Renal cortical epithelial cell (primary cell): ENCODE measurements around the gene MICAL2. TPM values are rescaled to one million over a fixed set of nuclear protein-coding genes. Genes with fewer than 3 reads are reported as not detected.

Source experiments
- DNase-seq: peaks from one replicate; pipeline ENCODE4 v3.0.0-alpha.2; 2011; ENCODE audit warnings: low read depth
- total RNA-seq: library from RNA; depleted of rRNA; stranded (reverse); fragments of >200 nt; gene quantifications from 2 replicates; pipeline ENCODE4 v1.2.3, GENCODE V29; 2014

Gene MICAL2
- total RNA-seq, 1 donor from 2014 or later, result 266 TPM

DNA sequence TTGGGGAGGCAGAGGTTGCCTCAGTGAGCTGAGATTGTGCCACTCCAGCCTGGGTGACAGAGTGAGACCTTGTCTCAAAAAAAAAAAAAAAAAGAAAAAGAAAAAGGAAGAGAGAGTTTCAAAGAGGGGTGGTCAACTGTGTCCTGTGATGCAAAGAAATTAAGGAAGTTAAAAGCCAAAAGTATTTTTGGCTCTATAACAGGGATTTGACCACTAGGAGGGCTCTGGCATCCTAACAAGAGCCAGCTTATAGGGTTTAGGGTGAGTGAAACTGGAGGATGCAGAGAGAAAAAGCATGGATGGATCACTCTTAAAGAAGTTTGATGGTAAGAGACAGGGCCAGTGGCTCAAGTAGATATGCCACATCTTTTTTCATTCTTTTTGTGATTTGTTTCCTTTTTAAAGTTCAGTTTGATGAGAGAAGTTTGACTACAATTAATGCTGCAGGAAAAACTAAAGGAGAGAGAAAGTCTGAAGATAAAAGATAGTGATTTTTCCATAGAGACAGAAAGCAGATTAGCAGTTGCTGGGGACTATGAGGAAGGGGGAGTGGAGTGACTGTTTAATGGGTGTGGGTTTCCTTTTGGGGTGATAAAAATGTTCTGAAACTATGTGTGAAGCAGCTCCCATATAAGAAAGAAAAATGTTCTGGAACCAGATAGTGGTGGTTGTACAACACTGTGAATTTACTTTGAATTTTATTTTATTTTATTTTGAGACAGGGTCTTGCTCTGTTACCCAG, 11.1 kb upstream of the MICAL2 start:
- no peak for DNase-seq

DNA sequence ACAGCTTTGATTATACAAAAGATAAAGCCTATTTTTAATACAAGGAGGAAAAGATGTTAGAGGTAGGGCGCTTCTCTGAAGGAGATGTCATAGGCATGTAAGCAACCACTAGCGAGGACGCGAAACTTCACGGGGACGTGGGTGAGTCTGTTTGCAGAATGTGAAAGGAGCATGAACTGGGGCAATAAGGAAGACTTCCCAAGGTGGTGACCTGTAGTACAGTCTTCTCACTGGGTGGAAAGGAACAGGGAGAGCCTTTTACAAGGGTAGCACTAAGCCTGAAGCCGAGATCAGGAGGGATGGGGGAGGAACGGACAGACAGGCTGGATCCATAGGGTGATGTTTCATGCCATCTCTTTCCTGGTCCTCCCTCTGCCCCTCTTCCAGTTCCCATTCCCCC, 10.0 kb upstream of the MICAL2 start:
- DNase-seq, result no peak

DNA sequence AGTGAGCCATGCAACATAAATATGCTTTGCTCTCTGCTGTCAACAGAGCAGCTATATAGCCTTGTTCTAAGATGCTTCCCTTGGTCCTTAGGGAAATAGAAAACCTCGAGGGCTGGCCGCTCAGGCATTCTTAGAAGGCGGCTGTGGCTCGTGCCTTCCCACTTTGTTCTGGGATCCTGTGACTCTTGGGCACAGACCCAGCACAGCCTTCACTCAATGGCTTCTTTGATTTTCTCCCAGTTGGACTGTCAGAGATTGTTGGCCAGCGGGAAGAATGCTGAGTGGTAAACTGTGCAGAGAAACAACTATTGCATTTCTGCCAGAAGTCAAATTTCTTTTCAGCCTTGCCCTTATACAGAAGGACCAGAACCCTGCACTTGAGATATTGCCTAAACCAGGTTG, 9.5 kb upstream of the MICAL2 start:
- no peak for DNase-seq

DNA sequence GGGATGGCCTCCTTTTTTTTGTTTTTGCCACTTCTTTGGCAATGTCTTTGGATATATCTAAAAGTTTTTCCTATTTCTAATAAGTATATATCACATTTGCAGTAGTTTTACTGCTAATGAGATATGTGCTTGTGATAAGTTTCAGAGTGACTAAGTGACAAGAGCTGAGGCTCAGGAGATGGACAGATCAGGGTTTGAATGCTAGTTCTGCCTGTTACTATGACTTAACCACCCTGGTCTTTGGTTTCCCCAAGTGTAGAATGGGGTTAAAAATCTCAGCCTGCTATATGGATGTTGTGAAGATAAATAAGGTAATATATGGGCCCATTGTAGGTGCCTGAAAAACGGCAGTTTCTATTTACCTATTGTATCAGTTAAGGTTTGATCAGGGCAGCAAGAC, 9.1 kb upstream of the MICAL2 start:
- DNase-seq, result no peak

DNA sequence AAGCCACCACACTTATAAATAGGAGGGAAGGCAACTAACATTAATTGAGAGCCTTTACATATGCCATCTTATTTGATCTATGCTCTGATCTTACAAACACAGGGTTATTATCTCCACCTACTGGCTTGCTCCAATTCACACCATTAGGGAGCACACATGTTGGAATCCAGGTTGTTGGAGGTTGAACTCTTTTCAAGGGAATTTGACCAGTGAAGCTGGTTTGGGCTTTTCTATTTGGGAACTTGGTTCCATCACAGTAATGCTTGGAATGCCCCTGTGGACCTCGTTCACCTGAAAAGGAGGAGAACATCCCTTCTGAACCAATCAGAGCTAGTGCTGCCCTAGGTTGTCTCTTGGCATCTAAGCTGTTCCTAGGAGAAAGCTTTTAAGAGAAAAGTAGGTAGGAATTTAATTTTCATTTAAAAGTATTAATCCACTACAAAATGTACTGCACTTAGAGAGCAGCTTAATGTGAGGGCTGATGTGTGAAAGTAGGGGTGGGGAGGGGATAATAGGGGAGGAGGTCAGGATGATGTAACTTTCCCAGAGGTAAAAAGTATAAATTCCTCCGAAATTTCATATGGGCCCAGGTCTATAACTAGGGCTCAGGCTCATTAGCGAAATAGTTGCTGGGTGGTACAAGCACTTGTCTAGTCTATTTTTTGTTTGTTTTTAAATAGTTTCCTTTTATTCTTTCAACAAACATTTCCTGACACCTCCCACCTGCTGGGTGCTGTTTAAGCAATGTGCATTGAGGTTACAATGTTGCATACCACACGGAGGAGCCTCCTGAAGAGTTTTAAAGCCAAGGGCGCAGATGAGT, 7.6 kb upstream of the MICAL2 start:
- peak; percentile 47 for DNase-seq

DNA sequence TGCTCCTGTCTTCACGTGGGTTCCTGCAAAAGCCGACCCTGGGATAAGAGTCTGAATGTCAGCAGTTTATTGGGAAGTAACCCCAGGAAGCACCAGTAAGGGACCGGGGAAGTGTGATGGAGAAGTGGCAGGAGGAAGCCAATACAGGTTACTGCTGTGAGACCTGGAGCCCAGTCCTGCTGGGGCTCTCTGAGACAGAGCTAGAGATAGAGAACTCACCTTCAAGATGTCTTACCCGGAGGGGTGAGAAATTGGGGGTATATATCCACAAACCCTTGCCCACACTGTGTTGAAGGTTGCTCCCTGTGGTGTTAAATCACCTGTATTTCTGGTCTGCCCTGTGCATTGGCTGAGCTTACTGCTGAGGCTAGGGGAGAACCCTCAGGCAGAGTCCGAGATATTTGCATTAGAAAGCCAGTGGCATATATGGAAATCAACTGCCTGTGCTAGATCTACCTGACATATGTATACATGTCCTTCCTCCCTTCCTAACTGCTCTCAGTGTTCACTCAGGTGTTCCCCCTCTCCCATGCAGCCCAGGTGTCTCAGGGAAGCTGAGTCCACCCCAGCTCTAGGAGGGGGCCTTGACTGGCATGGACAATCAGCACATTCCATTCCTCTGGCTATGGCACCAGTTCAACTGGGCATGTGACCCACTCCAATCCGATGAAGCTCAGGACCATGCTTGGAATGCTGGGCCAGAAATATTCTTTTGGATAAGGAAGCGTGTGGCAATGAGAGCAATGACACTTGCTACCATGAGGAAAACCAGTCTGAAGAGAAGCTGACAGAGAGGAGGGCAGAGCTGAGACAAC, 6.8 kb upstream of the MICAL2 start:
- DNase-seq, result peak; percentile 50

DNA sequence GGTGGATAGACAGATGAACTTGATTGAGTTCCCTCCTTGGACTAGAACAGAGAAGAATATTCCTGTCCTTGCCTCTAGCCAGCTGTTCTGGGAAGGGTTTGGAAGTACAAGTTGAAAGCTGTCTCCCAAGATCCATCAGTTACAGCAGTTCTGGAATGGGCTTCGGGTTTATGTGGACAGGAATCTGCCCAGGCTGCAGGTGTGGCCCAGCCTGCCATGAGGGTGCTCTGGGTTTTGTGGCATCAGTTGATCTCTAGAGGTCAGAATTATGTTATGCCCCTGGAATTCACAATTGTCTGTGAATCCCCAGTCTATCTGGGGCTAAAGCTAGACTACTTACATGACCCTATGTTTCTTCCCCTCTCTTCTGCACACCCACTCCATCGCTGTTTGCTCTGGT, 4.9 kb upstream of the MICAL2 start:
- no peak for DNase-seq

DNA sequence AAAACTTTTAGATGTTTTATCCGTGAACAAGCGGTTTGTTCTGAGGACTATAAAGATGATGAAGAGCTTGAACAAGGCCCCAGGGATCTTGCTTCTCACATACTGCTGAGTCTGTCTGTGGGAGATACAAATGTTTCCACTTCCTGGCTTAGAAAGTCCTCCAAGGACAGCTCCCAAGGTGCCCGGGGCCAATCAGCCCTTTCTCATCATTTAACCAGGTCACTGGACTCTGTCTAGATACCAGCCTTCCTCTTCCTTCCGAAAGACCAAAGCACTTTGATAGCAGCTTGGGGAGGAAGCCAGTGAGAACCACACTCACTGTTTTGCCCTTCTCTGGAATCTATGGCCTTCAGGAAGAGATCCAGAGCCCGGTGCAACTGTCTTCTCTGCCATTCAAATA, 4.3 kb upstream of the MICAL2 start:
- no peak for DNase-seq

DNA sequence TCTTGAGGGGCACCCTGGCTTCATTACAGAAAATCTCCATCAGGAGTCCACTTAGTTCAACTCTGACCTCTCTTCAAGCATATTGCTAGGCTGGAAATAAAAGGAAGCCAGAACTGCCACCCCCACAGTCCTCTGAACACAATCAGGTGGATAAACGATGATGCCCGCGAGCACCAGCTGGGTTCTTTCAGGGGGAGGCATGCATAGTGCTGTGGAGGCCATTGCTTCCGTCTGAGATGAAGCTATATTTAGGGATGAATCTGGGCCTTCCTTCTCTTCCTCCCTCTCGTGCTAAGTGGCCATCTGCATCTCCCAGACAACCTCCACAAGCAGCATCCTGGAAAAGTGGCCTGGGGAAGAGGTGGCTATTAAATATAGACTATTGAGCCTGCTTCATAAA, 3.9 kb upstream of the MICAL2 start:
- no peak for DNase-seq

DNA sequence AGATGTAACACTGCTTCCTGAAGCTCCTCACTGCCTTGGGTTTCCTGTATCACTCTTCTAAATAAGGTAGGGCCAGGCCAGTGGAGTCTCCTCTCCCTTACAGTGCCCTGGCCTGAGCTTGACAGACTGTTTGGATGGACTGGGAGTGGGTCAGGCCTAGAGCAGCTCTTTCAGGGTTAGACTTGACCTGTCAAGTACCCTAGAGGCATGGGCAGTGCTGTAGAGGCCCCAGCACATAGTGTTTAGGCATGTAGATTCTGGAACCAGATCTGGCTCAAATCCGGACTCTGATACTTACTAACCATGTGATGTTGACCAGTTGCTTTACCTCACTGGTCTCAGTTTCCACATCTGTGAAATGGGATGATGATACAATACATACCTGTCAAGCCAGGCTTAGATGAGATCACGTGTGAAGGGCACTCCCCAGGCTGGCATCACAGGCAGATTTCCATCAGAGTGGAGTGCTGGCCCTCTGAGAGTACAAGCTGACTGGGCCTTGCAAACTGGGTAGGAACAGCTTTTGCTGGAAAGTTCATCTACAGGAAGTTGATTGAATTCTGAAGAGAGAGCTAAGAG, 1.4 kb upstream of the MICAL2 start:
- no peak for DNase-seq

DNA sequence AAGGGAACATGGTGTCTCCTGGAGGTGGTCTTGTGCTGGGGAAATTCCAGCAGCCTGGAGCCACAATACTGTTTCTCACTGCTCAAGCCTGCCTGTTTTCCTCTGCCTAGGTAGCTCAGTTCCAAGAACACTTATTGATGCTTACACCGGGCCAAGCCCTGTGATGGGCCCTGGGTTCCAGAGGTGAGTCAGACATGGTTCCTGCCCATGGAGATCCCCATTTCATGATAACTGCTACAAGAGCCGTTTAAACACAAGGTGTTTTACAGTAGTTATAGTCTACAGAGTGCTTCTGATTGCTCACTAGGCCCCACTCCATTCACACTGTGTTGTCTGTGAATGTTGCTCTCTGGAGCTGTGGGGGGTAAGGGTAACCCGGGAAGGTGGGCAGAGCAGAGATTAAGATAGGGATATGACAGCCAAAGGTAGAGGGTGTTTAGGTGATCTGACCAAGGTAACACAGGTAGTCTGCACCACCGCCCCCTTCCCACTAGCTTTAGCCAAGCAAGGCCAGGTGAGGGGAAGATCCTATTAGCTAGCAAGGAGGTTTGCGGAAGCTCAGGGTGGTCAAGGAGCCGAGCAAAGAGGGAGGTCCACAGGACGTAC, 696 bp upstream of the MICAL2 start:
- DNase-seq, result no peak

DNA sequence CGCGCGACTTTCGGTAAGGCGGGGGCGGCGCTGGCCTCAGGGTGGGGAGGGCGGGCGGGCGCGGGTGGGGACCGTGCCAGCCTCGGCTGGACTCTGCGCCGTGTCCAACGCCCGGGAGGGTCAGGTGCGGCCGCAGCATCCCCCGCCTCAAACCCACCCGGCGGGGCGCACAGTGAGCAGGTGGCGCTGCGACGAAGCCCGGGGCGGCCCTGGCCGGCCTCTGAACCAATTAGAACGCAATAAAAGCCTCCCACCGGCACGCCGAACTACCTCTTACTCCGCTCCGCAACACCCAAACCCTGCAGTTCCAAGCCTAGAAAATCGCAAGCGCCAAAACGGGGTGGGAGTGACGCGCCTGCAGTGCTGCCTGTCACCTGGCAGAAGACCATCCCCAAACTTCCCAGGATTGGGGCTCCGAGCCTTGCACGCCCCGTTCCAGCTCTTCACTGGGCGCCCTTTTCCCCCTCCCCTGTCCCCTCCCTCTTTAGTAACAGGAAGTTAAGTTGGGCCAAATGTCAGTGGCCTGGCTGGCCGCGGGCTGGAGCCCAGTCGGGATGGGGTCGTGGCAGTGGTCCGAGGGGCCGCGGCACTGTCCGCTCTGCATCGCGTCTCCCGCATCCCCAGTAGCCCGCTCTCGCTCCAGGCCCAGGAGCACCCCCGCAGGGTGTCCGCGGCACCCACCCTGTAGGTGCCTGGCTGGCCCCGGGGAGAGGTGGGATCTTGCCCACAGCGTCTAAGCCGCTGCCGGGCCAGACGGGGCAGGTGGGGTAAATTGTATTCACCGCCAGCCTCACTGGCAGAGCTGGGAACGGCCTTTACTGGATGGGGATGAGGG, 541 bp downstream of the MICAL2 start:
- no peak for DNase-seq

DNA sequence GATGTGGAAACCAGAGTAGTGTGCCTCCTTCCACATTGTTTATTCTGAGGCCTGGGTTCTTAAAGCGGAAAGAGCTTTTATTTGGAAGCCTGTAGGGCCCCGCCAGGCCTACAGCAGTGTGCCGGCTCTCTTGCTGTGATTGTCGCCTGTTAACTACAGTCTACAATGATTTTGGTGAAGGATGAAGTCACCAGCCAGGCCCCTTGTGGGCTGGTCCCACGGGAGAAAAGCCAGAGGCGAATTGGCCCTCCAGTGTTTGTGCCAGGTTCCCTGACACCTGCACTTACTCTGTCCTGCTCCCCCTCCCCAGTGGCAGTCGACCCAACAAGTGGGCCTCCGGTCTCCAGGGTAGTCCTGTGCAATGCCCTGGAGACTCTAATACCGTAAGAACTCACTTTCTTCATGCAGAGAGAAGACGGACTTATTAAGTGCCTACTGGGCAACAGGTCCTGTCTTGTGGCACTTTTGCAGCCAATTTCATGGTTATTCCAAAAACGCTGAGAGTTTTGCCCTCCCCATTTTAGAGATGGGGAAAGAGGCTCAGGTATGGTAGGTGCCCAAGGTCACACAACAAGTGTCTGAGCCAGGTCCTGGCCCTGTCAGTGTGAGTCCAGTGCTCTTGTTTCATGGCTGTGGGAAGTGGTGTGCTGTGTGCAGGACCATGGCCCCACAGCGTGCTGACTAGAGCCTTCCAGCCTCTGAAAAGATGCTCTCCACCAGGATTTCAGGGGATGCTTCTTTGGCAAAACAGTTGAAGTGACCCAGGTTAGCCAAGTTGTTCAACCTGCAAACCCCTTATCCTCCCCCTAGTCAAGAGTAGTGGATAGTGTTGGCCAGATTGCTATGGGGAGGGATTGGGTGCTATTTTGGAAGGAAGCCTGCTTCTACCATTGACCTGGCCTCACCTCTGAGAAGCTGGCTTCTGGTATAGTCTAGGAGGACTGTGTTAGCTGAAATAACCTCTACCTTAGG, 1.4 kb downstream of the MICAL2 start:
- DNase-seq, result no peak

DNA sequence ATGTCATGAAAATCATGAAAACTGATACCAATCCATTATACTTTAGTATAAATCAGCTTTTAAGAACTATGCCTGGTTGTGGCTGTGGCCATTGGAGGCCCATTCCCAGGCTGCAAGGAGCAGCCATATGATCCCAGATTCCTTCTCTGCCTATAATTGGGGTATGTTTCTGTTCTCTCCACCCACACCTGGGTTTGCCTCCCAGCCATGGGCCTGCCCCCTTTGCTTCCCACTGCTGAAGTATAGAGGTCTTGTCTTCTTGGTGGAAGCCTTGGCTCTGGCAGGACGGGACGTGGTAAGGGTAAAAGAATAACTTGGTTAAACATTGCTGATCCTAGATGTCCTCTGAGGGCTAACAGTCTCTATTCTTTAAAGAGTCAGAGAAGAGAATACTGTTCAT, 2.4 kb downstream of the MICAL2 start:
- peak; percentile 49 for DNase-seq

DNA sequence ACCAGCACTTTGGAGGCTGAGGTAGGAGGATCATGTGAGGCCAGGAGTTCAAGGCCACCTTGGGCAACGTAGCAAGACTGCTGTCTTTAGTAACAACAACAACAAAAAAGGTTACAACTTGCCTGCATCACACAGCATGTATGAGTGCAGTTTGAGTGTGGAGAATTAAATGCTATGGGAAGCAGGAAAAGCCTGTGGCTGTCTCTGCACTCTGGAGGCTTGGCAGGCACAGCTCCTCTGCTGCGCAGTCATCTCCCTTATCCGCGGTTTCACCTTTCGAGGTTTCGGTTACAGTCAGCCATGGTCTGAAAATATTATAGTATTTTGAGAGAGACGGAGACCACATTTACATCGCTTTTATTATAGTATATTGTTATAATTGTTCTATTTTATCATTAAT, 2.9 kb downstream of the MICAL2 start:
- DNase-seq, result no peak

DNA sequence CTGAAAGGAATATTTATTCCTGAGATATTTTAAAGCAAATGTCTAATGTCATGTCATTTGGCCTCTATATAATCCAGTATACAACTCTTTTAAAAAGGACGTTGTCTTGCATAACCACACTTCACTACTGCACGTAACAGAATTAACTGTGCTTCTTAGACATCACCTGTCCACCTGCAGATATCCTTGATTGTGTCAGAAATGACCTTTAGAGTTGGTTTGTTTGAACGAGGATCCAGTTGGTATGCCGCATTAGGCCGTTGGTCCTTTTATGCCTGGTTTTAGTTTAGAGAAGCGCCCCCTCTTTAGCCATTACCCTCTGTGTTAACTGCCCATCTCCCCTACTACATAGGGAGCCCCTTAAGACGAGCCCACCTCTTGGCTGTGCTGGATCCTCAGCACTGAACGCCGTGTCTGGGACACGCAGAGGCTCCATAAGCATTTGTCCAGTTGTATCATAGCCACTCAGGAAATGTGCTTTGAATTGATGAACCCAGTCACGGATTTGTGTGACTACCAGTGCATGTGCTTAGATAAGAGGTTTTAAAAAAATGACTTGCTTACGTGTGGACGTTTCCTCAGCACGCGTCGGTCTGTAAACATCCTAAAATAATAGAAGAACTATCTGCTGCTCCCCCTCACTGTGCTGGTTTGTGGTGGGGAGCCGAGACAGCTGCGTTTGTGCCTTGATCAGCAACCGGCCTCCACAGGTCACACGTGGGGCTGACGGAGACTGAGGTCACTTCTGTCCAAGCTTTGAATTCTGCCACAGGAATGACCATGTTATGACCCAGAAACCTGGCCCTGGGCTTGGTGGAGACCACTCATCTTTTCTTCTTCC, 4.0 kb downstream of the MICAL2 start:
- no peak for DNase-seq

DNA sequence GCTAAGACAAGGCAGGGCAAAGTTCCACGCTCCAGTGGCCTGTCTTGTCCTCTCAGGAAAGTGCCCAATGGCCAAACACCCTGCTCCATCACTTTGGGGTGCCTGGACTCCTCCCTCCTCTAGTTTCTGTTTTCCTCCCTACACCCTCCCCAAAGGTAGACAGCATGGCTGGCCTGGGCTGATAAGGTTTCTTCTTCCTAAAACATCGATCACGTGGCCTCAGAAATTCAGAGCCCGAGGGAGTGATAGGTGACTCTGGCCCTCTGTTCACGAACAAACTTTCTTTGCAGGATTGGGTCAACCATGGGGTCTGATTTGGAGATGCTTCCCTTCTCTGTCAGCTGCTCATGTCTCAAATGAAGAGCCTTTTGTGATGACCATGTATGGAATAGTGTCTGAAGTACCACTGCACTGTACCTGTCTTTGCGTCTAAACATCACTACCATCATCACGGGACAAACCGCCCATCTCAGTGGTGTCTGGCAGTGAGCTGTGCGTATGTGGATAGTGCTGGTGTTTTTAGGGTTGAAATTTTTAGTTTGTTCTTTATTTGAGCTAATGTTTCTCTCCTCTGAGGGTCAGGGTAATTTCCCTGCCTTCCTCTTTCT, 6.1 kb downstream of the MICAL2 start:
- DNase-seq, result no peak

DNA sequence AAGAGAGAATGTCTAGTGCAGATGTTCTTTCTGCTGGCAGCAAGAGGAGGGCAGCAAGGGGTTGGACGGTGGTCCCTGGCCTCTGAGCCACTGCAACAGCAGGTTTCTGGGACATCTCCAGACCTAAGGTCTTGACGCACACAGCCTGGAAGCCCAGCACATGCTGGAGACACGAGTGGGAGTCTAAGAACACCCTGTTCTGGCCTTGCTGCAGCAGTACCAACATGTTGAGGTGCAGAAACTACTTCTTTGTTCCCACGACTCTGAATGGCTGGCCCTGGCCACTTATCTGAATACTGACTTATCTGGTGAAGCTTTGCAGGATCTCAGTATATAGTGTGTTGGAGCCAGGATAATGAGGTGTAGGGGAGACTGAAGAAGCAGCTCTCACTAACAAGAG, 6.8 kb downstream of the MICAL2 start:
- no peak for DNase-seq
